ENCODE data around the gene WDR17. TPM values are rescaled to one million over a fixed set of nuclear protein-coding genes. Genes with fewer than 3 reads are reported as not detected.

WDR17 gene
- total RNA-seq, 1 donor from 2014 or later: 2.2 TPM

- intact Hi-C loops (cut with micrococcal nuclease): no loop called here
Measured at GRCh38 chr4:176084769-176085168, 19.1 kb downstream of the WDR17 start.

DNA sequence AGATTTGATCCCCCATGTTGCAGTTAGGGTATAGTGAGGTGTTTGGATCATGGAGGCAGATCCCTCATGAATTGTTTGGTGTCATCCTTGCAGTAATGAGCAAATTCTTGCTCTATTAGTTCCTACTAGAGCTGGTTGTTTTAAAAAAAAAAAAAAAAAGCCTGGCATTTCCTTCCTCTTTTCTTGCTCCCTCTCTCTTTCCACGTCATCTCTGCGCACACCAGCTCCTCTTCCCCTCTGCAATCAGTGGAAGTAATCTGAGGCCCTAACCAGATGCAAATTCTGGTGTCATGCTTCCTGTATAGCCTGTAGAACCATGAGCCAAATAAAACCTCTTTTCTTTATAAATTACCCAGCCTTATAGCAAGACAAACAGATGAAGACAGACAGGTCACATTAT is 24.5 kb downstream of the WDR17 start:
- intact Hi-C loops (cut with micrococcal nuclease): no loop called here

DNA sequence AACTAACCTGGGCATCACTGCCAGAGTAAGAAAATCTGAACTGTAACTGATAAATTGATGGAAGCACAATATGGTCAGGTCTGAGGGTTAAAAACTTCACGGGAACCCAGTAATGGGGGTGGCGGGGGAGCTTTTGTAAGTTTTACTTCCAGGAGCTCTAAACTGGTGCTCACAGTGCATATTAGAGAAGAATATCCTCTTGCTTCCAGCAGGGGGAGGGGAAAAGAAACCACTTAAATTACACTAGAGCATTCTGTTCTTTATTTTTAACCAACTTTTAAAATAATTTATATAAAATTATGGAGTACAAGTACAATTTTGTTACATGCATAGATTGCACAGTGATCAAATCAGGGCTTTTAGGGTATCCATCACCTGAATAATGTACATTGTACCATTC is 33.7 kb downstream of the WDR17 start:
- intact Hi-C loops (cut with micrococcal nuclease): no loop called here

GRCh38 chr4:176102414-176103063 is 36.9 kb downstream of the WDR17 start:
- intact Hi-C loops (cut with micrococcal nuclease): no loop called here

GRCh38 chr4:176107695-176108094 is 42.1 kb downstream of the WDR17 start:
- intact Hi-C loops (cut with micrococcal nuclease): no loop called here

GRCh38 chr4:176123710-176124407 is 58.2 kb downstream of the WDR17 start:
- intact Hi-C loops (cut with micrococcal nuclease): loop anchor here (2.0 kb wide), 1 partner anchor 71 kb away; the partner anchor contains the start of gene SPATA4

DNA sequence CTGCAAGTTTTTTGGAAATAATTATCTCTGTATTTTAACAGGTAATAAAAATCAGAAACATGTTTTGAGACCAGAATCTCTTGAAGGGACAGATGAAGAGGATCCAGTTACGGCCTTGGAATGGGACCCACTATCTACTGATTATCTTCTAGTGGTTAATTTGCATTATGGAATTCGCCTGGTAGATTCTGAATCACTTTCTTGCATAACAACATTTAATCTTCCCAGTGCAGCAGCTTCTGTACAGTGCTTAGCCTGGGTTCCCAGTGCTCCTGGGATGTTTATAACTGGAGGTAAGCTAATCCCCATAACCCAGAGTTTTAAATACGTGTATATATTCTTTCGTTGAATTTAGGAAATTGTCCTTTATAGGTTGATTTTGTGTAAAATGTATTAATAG is 59.4 kb downstream of the WDR17 start:
- intact Hi-C loops (cut with micrococcal nuclease): loop anchor here (2.0 kb wide), 1 partner anchor 70 kb away; the partner anchor contains the start of gene SPATA4

GRCh38 chr4:176134670-176135069 is 69.0 kb downstream of the WDR17 start:
- intact Hi-C loops (cut with micrococcal nuclease): no loop called here

- intact Hi-C loops (cut with micrococcal nuclease): no loop called here
Measured at GRCh38 chr4:176137631-176138030, 72.0 kb downstream of the WDR17 start.

GRCh38 chr4:176139518-176139917 is 73.9 kb downstream of the WDR17 start:
- intact Hi-C loops (cut with micrococcal nuclease): no loop called here

GRCh38 chr4:176142253-176142652 is 76.6 kb downstream of the WDR17 start:
- intact Hi-C loops (cut with micrococcal nuclease): no loop called here

DNA sequence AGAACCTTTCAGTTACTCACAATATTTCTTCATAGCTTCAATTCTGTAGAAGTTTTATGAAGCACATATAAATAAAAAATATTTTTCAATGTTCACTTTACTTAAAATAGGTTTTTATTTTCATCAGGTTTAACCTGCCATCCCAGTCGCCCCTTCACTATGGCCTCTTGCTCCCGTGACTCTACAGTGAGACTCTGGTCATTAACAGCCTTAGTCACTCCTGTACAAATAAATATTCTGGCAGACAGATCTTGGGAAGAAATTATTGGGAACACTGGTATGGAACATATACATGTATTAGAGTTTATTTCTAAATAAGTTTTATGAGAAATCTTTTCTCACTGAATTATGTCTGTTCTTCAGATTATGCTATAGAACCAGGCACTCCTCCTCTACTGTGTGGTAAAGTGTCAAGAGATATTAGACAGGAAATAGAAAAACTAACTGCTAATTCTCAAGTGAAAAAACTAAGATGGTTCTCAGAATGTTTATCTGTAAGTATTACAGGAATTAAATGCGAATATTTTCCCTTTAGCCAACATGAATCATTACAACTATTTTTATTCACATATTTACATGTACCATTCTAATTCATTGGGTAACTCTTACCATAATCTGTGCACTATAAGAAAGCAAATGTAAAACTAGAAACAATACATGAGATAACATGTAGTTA is 84.2 kb downstream of the WDR17 start:
- intact Hi-C loops (cut with micrococcal nuclease): loop anchor here (1.0 kb wide), 1 partner anchor 191 kb away; no protein-coding TSS in a partner anchor

DNA sequence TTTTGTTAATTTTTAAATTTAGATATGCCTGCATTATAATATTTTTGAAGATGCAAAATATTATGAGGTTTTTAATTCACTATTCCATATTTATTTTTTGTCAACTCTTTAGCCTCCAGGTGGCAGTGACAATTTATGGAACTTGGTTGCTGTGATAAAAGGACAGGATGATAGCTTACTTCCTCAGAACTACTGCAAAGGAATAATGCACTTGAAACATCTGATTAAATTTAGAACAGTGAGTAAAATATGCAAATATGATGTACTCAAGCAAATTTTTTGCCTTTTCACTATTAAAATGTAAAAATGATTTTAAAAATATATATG is 84.7 kb downstream of the WDR17 start:
- intact Hi-C loops (cut with micrococcal nuclease): loop anchor here (1.0 kb wide), 1 partner anchor 191 kb away; no protein-coding TSS in a partner anchor

DNA sequence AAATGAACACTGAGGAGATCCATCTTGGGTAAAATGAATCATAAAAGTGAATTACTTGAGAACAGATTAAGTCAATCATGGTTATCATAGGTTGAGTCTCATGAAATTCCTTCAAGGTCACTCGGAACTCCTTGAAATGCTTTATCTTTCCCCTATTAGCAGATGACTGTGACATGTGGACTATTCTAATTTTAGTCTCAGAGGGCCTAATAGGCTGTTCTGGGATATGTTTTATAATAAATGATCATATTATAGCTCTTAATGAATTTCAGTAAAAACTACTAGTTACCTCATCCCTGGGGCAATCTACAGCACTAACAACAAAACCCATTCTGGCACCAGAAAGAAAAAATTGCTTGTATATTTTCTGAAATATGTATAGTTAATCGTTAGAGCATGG is 85.1 kb downstream of the WDR17 start:
- intact Hi-C loops (cut with micrococcal nuclease): loop anchor here (1.0 kb wide), 1 partner anchor 191 kb away; no protein-coding TSS in a partner anchor

- intact Hi-C loops (cut with micrococcal nuclease): no loop called here
Measured at GRCh38 chr4:176153124-176153523, 87.5 kb downstream of the WDR17 start.

DNA sequence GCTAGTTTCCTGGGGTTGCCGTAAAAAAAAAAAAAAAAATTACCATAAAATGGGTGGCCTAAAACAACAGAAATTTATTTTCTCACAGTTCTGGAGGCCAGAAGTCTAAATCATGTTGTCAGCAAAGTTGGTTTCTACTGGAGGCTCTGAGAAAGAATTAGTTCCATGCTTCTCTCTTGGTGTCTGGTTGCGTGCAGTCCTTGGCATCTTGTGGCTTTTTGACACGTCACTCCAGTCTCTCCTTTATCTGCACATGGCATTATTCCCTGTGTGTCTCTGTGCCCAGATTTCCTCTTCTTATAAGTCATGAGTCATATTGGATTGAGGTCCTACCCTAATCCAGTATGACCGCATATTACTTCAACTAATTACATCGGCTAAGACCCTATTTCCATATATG is 91.0 kb downstream of the WDR17 start:
- intact Hi-C loops (cut with micrococcal nuclease): no loop called here

DNA sequence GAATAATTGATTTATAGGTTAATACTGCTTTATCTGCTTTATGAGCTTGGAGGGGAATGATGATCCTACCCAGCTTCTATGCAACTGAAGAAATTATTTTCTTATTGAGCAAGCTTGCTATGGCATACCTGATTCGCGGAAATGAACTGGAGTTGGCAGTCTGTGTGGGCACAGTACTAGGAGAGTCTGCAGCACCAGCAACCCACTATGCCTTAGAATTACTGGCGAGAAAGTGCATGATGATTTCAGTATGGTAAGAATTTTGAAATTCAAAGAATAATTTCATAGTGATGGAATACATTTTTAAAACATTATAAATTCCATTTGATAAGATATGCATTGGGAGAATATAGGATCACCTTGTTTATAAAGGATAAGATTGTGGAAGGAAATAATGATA is 97.4 kb downstream of the WDR17 start:
- intact Hi-C loops (cut with micrococcal nuclease): no loop called here

GRCh38 chr4:176185051-176185450 is 119.4 kb downstream of the WDR17 start:
- intact Hi-C loops (cut with micrococcal nuclease): no loop called here

DNA sequence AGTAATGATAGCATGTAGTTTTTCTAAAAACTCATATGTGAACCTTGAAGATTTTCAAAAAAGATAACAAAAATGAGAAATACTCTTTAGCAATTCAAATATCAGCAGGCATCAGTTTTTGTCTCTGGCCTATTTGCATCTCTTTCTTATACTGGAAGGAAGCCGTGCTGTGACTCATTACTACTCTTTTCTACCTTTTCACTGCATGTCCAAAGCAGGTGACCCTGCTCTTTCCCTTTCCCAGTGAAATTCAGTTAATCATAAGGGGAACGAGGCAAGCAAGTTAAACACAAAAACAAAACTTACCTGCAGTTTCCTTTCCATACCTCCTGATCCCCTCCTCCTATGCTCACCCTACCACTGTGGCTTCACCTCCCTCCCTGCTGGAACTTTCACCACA is 120.4 kb downstream of the WDR17 start:
- intact Hi-C loops (cut with micrococcal nuclease): no loop called here

GRCh38 chr4:176186671-176187395 is 121.2 kb downstream of the WDR17 start:
- intact Hi-C loops (cut with micrococcal nuclease): no loop called here

- intact Hi-C loops (cut with micrococcal nuclease): no loop called here
Measured at GRCh38 chr4:176187624-176188023, 122.0 kb downstream of the WDR17 start.

- intact Hi-C loops (cut with micrococcal nuclease): no loop called here
Measured at GRCh38 chr4:176188654-176189053, 123.0 kb downstream of the WDR17 start.
